LNCaP clone FGC (cell line): Measurements from ENCODE around the gene LRFN2.

Experiments
- DNase-seq: peaks from one replicate; pipeline ENCODE4 v3.0.0-alpha.2; 2011; ENCODE audit warnings: low read depth
- H3K4me3 ChIP-seq: 2 replicates; pipeline ENCODE4 v1.5.1; 2011; ENCODE audit warnings: mild to moderate bottlenecking, low read depth, low read length, control low read depth
- CTCF ChIP-seq: IDR thresholded peaks from 2 replicates; pipeline ENCODE4 v1.5.1; 2012; ENCODE audit warnings: mild to moderate bottlenecking; ENCODE audit not compliant: control insufficient read depth, insufficient read depth; ENCODE audit errors: extremely low read depth

Gene LRFN2

GRCh38 chr6:40505191-40505810 is 81.9 kb downstream of the LRFN2 start:
- H3K4me3 ChIP-seq, result no peak overlapping the region
- DNase-seq, result no peak
- no peak for TF ChIP-seq CTCF

- no peak for DNase-seq
- H3K4me3 ChIP-seq, result no peak overlapping the region
- no peak for TF ChIP-seq CTCF
These were observed 82.9 kb downstream of the LRFN2 start for GRCh38 chr6:40504274-40504673.

GRCh38 chr6:40500227-40500626 is 86.9 kb downstream of the LRFN2 start:
- TF ChIP-seq CTCF, result no peak
- H3K4me3 ChIP-seq, result no peak overlapping the region
- no peak for DNase-seq

GRCh38 chr6:40499215-40499614 is 87.9 kb downstream of the LRFN2 start:
- no peak for DNase-seq
- no peak for TF ChIP-seq CTCF
- H3K4me3 ChIP-seq, result no peak overlapping the region

- H3K4me3 ChIP-seq, result no peak overlapping the region
- no peak for DNase-seq
- TF ChIP-seq CTCF, result no peak
These were observed 89.0 kb downstream of the LRFN2 start for GRCh38 chr6:40498148-40498547.

GRCh38 chr6:40492187-40492586 is 95.0 kb downstream of the LRFN2 start:
- no peak for TF ChIP-seq CTCF
- no peak overlapping the region for H3K4me3 ChIP-seq
- no peak for DNase-seq

- DNase-seq, result no peak
- no peak overlapping the region for H3K4me3 ChIP-seq
- no peak for TF ChIP-seq CTCF
These were observed 96.7 kb downstream of the LRFN2 start for GRCh38 chr6:40490508-40490907.
